Subcutaneous abdominal adipose tissue (tissue), 5 donors: ENCODE measurements around the gene PROZ.

ENCODE experiments used
- H3K27ac ChIP-seq: one replicate; pipeline ENCODE4 v1.7.0; 2013; ENCODE audit warnings: low read depth, mild to moderate bottlenecking, inconsistent platforms, low read length, moderate library complexity
- H3K27me3 ChIP-seq, 5 donors: one replicate each; pipeline ENCODE4 v1.7.0; 2013; ENCODE audit warnings: low read length in 5 of 5, inconsistent platforms in 1 of 5; ENCODE audit not compliant: control insufficient read depth in 5 of 5, insufficient read depth in 4 of 5
- H3K36me3 ChIP-seq, 5 donors: one replicate each; pipeline ENCODE4 v1.7.0; 2013; ENCODE audit warnings: low read length in 5 of 5; ENCODE audit not compliant: control insufficient read depth in 5 of 5, insufficient read depth in 5 of 5
- H3K4me1 ChIP-seq, 5 donors: one replicate each; pipeline ENCODE4 v1.7.0; 2013; ENCODE audit warnings: low read length in 5 of 5, mild to moderate bottlenecking in 3 of 5, moderate library complexity in 1 of 5; ENCODE audit not compliant: control insufficient read depth in 5 of 5, insufficient read depth in 5 of 5
- H3K4me3 ChIP-seq, 5 donors: one replicate each; pipeline ENCODE4 v1.7.0; 2013; ENCODE audit warnings: low read length in 5 of 5, low read depth in 1 of 5
- H3K9ac ChIP-seq, 5 donors: one replicate each; pipeline ENCODE4 v1.7.0; 2013; ENCODE audit warnings: low read length in 5 of 5, mild to moderate bottlenecking in 4 of 5, moderate library complexity in 3 of 5
- H3K9me3 ChIP-seq, 5 donors: one replicate each; pipeline ENCODE4 v1.7.0; 2013; ENCODE audit warnings: low read length in 5 of 5; ENCODE audit not compliant: control insufficient read depth in 5 of 5
- donor health status: healthy.
- donor health status: healthy.
- donor health status: healthy.
- donor health status: healthy.
- donor health status: healthy.

PROZ gene

GRCh38 chr13:113126265-113127150 lies 31.9 kb upstream of the PROZ start:
- H3K27me3 ChIP-seq, result peaks cover 5 to 33% (median 24%) of the 10 kb centered on the region in 5 donors
- H3K36me3 ChIP-seq, result peaks cover 0 to 2% (median 0%) of the 10 kb centered on the region in 5 donors
- H3K27ac ChIP-seq, result no peak overlapping the region
- no peak overlapping the region for H3K4me3 ChIP-seq
- H3K9ac ChIP-seq, result no peak overlapping the region
- H3K4me1 ChIP-seq, result peaks cover 0 to 12% (median 0%) of the 10 kb centered on the region in 5 donors
- no peaks in the 10 kb centered on the region for H3K9me3 ChIP-seq

GRCh38 chr13:113129480-113129879 lies 29.0 kb upstream of the PROZ start:
- Histone ChIP-seq H3K27ac (no peak overlapping the region), H3K27me3 (peaks cover 0 to 23% (median 9%) of the 10 kb centered on the region in 5 donors), H3K9me3 (no peaks in the 10 kb centered on the region), H3K4me3 (peak overlapping the region in 2 of 5 donors; percentile 46 to 48), H3K9ac (no peak overlapping the region), H3K36me3 (peaks cover 0 to 2% (median 0%) of the 10 kb centered on the region in 5 donors), H3K4me1 (peaks cover 0 to 5% (median 0%) of the 10 kb centered on the region in 5 donors)

- Histone ChIP-seq H3K36me3 (peaks cover 0 to 2% (median 0%) of the 10 kb centered on the region in 5 donors), H3K27ac (no peak overlapping the region), H3K27me3 (peaks cover 0 to 20% (median 9%) of the 10 kb centered on the region in 5 donors), H3K9ac (no peak overlapping the region), H3K4me1 (peaks cover 0 to 5% (median 0%) of the 10 kb centered on the region in 5 donors), H3K9me3 (no peaks in the 10 kb centered on the region), H3K4me3 (peak overlapping the region in 4 of 5 donors; percentile 6 to 48 (median 32))
Measured at GRCh38 chr13:113129921-113130750, 28.3 kb upstream of the PROZ start.

GRCh38 chr13:113135281-113135760 lies 23.1 kb upstream of the PROZ start:
- Histone ChIP-seq H3K4me1 (no peaks in the 10 kb centered on the region), H3K27me3 (peaks cover 0 to 4% (median 0%) of the 10 kb centered on the region in 5 donors), H3K36me3 (peaks cover 0 to 2% (median 0%) of the 10 kb centered on the region in 5 donors), H3K27ac (no peak overlapping the region), H3K9me3 (no peaks in the 10 kb centered on the region), H3K4me3 (no peak overlapping the region), H3K9ac (no peak overlapping the region)

- Histone ChIP-seq H3K27ac (no peak overlapping the region), H3K9ac (no peak overlapping the region), H3K4me1 (no peaks in the 10 kb centered on the region), H3K36me3 (peaks cover 0 to 4% (median 0%) of the 10 kb centered on the region in 5 donors), H3K4me3 (no peak overlapping the region), H3K9me3 (no peaks in the 10 kb centered on the region), H3K27me3 (peaks cover 0 to 4% (median 0%) of the 10 kb centered on the region in 5 donors)
Measured at GRCh38 chr13:113137691-113138298, 20.7 kb upstream of the PROZ start.

- H3K9ac ChIP-seq, result no peak overlapping the region
Measured at GRCh38 chr13:113138792-113139551, 19.5 kb upstream of the PROZ start.

GRCh38 chr13:113139577-113139976 lies 18.9 kb upstream of the PROZ start:
- Histone ChIP-seq H3K27me3 (peaks cover 0 to 6% (median 4%) of the 10 kb centered on the region in 5 donors), H3K4me3 (no peak overlapping the region), H3K9me3 (no peaks in the 10 kb centered on the region), H3K36me3 (peaks cover 0 to 4% (median 0%) of the 10 kb centered on the region in 5 donors), H3K9ac (no peak overlapping the region), H3K27ac (no peak overlapping the region), H3K4me1 (no peaks in the 10 kb centered on the region)

More at GRCh38 chr13:113138792-113139551, 19.5 kb upstream of the PROZ start:
- H3K4me1 ChIP-seq, result no peaks in the 10 kb centered on the region
- H3K27me3 ChIP-seq, result peaks cover 0 to 4% (median 1%) of the 10 kb centered on the region in 5 donors
- peaks cover 0 to 4% (median 0%) of the 10 kb centered on the region in 5 donors for H3K36me3 ChIP-seq
- H3K27ac ChIP-seq, result no peak overlapping the region
- no peak overlapping the region for H3K4me3 ChIP-seq
- H3K9me3 ChIP-seq, result no peaks in the 10 kb centered on the region

GRCh38 chr13:113140677-113141600 lies 17.5 kb upstream of the PROZ start:
- peaks cover 0 to 6% (median 3%) of the 10 kb centered on the region in 5 donors for H3K27me3 ChIP-seq
- no peaks in the 10 kb centered on the region for H3K9me3 ChIP-seq
- no peak overlapping the region for H3K9ac ChIP-seq
- H3K27ac ChIP-seq, result no peak overlapping the region
- peaks cover 0 to 4% (median 0%) of the 10 kb centered on the region in 5 donors for H3K36me3 ChIP-seq
- no peak overlapping the region for H3K4me3 ChIP-seq
- H3K4me1 ChIP-seq, result no peaks in the 10 kb centered on the region
